Esophagus squamous epithelium (tissue), 5 donors: ENCODE data around the gene DENND1A. TPM values are rescaled to one million over a fixed set of nuclear protein-coding genes. Genes with fewer than 3 reads are reported as not detected.

Experiments
- DNase-seq: peaks from one replicate; lab custom pipeline; 2025; lab: John Stamatoyannopoulos, UW
- H3K27ac ChIP-seq, 4 donors: fragments of 200-600 bp; sonication (generic); one replicate each; pipeline ENCODE4 v1.5.1; 2016 to 2019; ENCODE audit warnings: mild to moderate bottlenecking in 1 of 4
- H3K27me3 ChIP-seq, 4 donors: fragments of 200-600 bp; sonication (generic); 1 replicate in 3 of 4; 2 replicates in 1 of 4; pipeline versions ENCODE4 v1.5.1 to v1.6.0; 2017 to 2021; ENCODE audit warnings: antibody characterized with exemption in 1 of 4
- H3K36me3 ChIP-seq, 3 donors: fragments of 200-600 bp; sonication (generic); one replicate each; pipeline ENCODE4 v1.5.1; 2016 to 2019
- H3K4me1 ChIP-seq, 3 donors: fragments of 200-600 bp; sonication (generic); one replicate each; pipeline ENCODE4 v1.5.1; 2017 to 2019
- H3K4me3 ChIP-seq, 4 donors: fragments of 200-600 bp; sonication (generic); 1 replicate in 3 of 4; 2 replicates in 1 of 4; pipeline ENCODE4 v1.5.1; 2016 to 2019; ENCODE audit warnings: mild to moderate bottlenecking in 2 of 4, moderate library complexity in 1 of 4
- H3K9me3 ChIP-seq, 3 donors: fragments of 200-600 bp; sonication (generic); one replicate each; pipeline ENCODE4 v1.5.1; 2016 to 2019
- CTCF ChIP-seq, 6 experiments: fragments of 450-650 bp in 4 of 6; fragments of 200-600 bp in 2 of 6; sonication (generic) in 2 of 6; IDR thresholded peaks; one replicate each; pipeline ENCODE4 v1.5.1; 2016 to 2019; ENCODE audit warnings: antibody characterized with exemption in 6 of 6, mild to moderate bottlenecking in 4 of 6, moderate library complexity in 4 of 6
- POLR2A ChIP-seq, 4 donors: fragments of 450-650 bp; IDR thresholded peaks; one replicate each; pipeline ENCODE4 v1.6.1; 2017; ENCODE audit warnings: antibody characterized with exemption in 4 of 4, mild to moderate bottlenecking in 4 of 4, moderate library complexity in 3 of 4
- WGBS, 2 donors: methylation state at CpG; one replicate each; pipeline ENCODE4 v1.1.5; 2018; 5-methylcytosine and 5-hydroxymethylcytosine counted together
- intact Hi-C: fragments of 100-400 bp; cut with DNase I; formaldehyde crosslinking; loops from one replicate; pipeline ENCODE4 v1.15.0; 2022
- total RNA-seq, 4 donors: library from RNA; depleted of rRNA; stranded (reverse); fragments of >200 nt; gene quantifications; one replicate each; pipeline ENCODE4 v1.1.0, GENCODE V29; 2016
- donor health status: DM: yes; HTN: yes; CAD: no.

Gene DENND1A
- total RNA-seq, 4 donors from 2014 or later: 5.3 to 16.0 (median 12.9) TPM

GRCh38 chr9:123387686-123388085, 542.2 kb downstream of the DENND1A start:
- DNase-seq: no peak
- no peaks in the 10 kb centered on the region for H3K4me1 ChIP-seq
- H3K4me3 ChIP-seq: no peak overlapping the region
- no peak for TF ChIP-seq CTCF (IDR thresholded peaks at IDR 0.05)
- no peak for TF ChIP-seq POLR2A (IDR thresholded peaks at IDR 0.05)
- H3K27ac ChIP-seq: no peak overlapping the region
- peaks cover 0 to 12% (median 0%) of the 10 kb centered on the region in 3 donors for H3K36me3 ChIP-seq
- H3K27me3 ChIP-seq: no peaks in the 10 kb centered on the region
- WGBS, 2 donors: 66 to 70% methylated on average over 14 of the region's 14 CpGs
- no peaks in the 10 kb centered on the region for H3K9me3 ChIP-seq
- intact Hi-C loops: no loop called here

GRCh38 chr9:123383512-123384170, 546.3 kb downstream of the DENND1A start:
- Histone ChIP-seq H3K4me1 (no peaks in the 10 kb centered on the region), H3K4me3 (no peak overlapping the region), H3K27ac (no peak overlapping the region), H3K36me3 (peaks cover 0 to 17% (median 0%) of the 10 kb centered on the region in 3 donors), H3K9me3 (no peaks in the 10 kb centered on the region), H3K27me3 (no peaks in the 10 kb centered on the region)
- 74 to 84% methylated on average over 5 to 10 of the region's 27 CpGs for WGBS, 2 donors
- no peak for DNase-seq
- TF ChIP-seq CTCF (IDR thresholded peaks at IDR 0.05): no peak
- TF ChIP-seq POLR2A (IDR thresholded peaks at IDR 0.05): no peak
- intact Hi-C loops: no loop called here

- Histone ChIP-seq H3K4me1 (no peaks in the 10 kb centered on the region), H3K27ac (no peak overlapping the region), H3K9me3 (no peaks in the 10 kb centered on the region), H3K36me3 (peaks cover 0 to 17% (median 0%) of the 10 kb centered on the region in 3 donors), H3K4me3 (no peak overlapping the region), H3K27me3 (no peaks in the 10 kb centered on the region)
- intact Hi-C loops: no loop called here
- TF ChIP-seq POLR2A (IDR thresholded peaks at IDR 0.05) (no peak), CTCF (IDR thresholded peaks at IDR 0.05) (no peak)
- DNase-seq: no peak
- 78 to 94% methylated on average over 18 to 19 of the region's 27 CpGs for WGBS, 2 donors
Observed at GRCh38 chr9:123382653-123383511, 547.0 kb downstream of the DENND1A start.

GRCh38 chr9:123380852-123381705, 548.8 kb downstream of the DENND1A start:
- peaks cover 0 to 3% (median 0%) of the 10 kb centered on the region in 3 donors for H3K4me1 ChIP-seq
- no peak for TF ChIP-seq CTCF (IDR thresholded peaks at IDR 0.05)
- TF ChIP-seq POLR2A (IDR thresholded peaks at IDR 0.05): no peak
- intact Hi-C loops: no loop called here
- DNase-seq: no peak
- H3K9me3 ChIP-seq: no peaks in the 10 kb centered on the region
- H3K36me3 ChIP-seq: peaks cover 0 to 17% (median 0%) of the 10 kb centered on the region in 3 donors
- 84 to 87% methylated on average over 6 to 14 of the region's 28 CpGs for WGBS, 2 donors
- no peak overlapping the region for H3K4me3 ChIP-seq
- peaks cover 0 to 7% (median 0%) of the 10 kb centered on the region in 4 donors for H3K27me3 ChIP-seq
- no peak overlapping the region for H3K27ac ChIP-seq
